Heart left ventricle (tissue), 13 donors: ENCODE measurements around the gene NKAIN4.

ENCODE experiments used
- CTCF ChIP-seq, 12 donors: fragments of 200-600 bp; sonication (generic) in 4 of 12; IDR thresholded peaks; one replicate each; pipeline versions ENCODE4 v1.5.0 to v1.8.0; 2018 to 2022; ENCODE audit warnings: antibody characterized with exemption in 12 of 12, mild to moderate bottlenecking in 5 of 12
- POLR2A ChIP-seq, 2 donors: fragments of 450-650 bp; IDR thresholded peaks; one replicate each; pipeline ENCODE4 v1.6.1; 2017; ENCODE audit warnings: antibody characterized with exemption in 2 of 2, mild to moderate bottlenecking in 2 of 2, moderate library complexity in 2 of 2
- donor health status: ischemic (EF 13 %, LVEDD 7.1; RV severe dilation, severe dysfunction).
- donor health status: DM: no; HTN: yes; CAD: no.
- donor health status: DM: no; HTN: no; CAD: no.
- donor health status: ischemic (EF 25% LVEDD 6.9; RV normal size, moderate dysfunction).
- donor health status: ischemic (EF 25% LVEDD 5.7; RV mildly dilated, moderate dysfunction).
- donor health status: ischemic (EF 35%, LVEDD 5.7; RV mildly dilated, moderate dysfunction).
- donor health status: nonischemic (EF 11% LVEDD 7.7; RV severe dilation, severe dysfunction).
- donor health status: DM: yes; HTN: yes; CAD: no.
- donor health status: PGD.
- donor health status: ischemic (EF 29% LVEDD 5.4; RV normal size, mild dysfunction).
- donor health status: nonischemic (EF 23%, LVEDD 6.1; RV moderate dilation, normal function).

GRCh38 chr20:63292904-63293303 is 38.6 kb upstream of the NKAIN4 start, which contains the start of gene COL20A1:
- TF ChIP-seq CTCF (IDR thresholded peaks at IDR 0.05), result no peak
- no peak for TF ChIP-seq POLR2A (IDR thresholded peaks at IDR 0.05)
